Activated CD4-positive, CD25-positive, alpha-beta regulatory T cell (primary cell): Measurements from ENCODE around the gene ALG14.

Source experiments
- DNase-seq, 4 experiments: peaks; one replicate each; lab custom pipeline; 2025; lab: John Stamatoyannopoulos, UW

The ALG14 gene

GRCh38 chr1:94980582-94981574 is 91.9 kb downstream of the ALG14 start:
- DNase-seq = no peak

- DNase-seq = no peak
These were observed 92.8 kb downstream of the ALG14 start for GRCh38 chr1:94979656-94980581.

- no peak for DNase-seq
These were observed 93.6 kb downstream of the ALG14 start for GRCh38 chr1:94979131-94979530.

- no peak for DNase-seq
These were observed 94.3 kb downstream of the ALG14 start for GRCh38 chr1:94978401-94978800.

- no peak for DNase-seq
These were observed 95.7 kb downstream of the ALG14 start for GRCh38 chr1:94976971-94977548.

GRCh38 chr1:94974824-94975223 is 97.9 kb downstream of the ALG14 start:
- DNase-seq = no peak

GRCh38 chr1:94974241-94974640 is 98.5 kb downstream of the ALG14 start:
- no peak for DNase-seq

GRCh38 chr1:94973309-94973922 is 99.3 kb downstream of the ALG14 start:
- no peak for DNase-seq

- no peak for DNase-seq
These were observed 101.2 kb downstream of the ALG14 start for GRCh38 chr1:94971491-94971924.

- no peak for DNase-seq
These were observed 102.0 kb downstream of the ALG14 start for GRCh38 chr1:94970783-94971182.

- DNase-seq = no peak
These were observed 103.6 kb downstream of the ALG14 start for GRCh38 chr1:94969137-94969536.

- no peak for DNase-seq
These were observed 106.7 kb downstream of the ALG14 start for GRCh38 chr1:94966033-94966432.

- no peak for DNase-seq
These were observed 108.9 kb downstream of the ALG14 start for GRCh38 chr1:94963864-94964263.

- no peak for DNase-seq
These were observed 110.1 kb downstream of the ALG14 start for GRCh38 chr1:94962409-94963265.

GRCh38 chr1:94961988-94962387 is 110.8 kb downstream of the ALG14 start:
- DNase-seq = no peak

GRCh38 chr1:94961582-94961981 is 111.2 kb downstream of the ALG14 start:
- no peak for DNase-seq

- no peak for DNase-seq
These were observed 114.7 kb downstream of the ALG14 start for GRCh38 chr1:94958081-94958480.

GRCh38 chr1:94955767-94956632 is 116.8 kb downstream of the ALG14 start:
- no peak for DNase-seq

- DNase-seq = no peak
These were observed 118.2 kb downstream of the ALG14 start for GRCh38 chr1:94954263-94955220.
